ENCODE results near the gene CAPN13. TPM values are rescaled to one million over a fixed set of nuclear protein-coding genes. Genes with fewer than 3 reads are reported as not detected.

The CAPN13 gene
- total RNA-seq, 1 experiment from 2014 or later = not detected

DNA sequence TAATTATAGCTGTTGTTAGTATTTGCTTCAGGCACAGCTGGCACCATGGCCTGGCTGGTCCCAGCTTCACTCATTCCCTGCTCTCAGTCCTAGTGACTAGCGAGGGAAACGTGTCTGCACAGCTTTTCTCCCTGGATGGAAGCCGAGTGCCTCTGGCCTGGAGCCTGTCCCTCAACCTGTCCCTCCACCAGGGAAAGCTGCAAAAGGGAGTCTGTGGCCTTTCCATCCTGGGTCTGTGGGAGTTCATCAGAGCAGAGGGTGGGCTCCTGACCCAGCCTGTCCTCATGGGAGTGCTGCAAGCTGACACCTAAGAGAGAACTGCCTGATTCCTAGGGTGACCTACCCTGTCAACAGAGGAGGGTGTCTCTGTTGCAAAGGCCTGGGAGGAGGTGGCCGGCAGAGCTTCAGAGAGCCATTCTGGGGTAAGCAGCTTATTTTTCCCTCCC lies 118.3 kb downstream of the CAPN13 start:
- ChIA-PET CTCF (interaction anchor here (0.6 to 1.3 kb wide), 2 partner anchors 9 to 524 kb away, joined by 4 to 5 read pairs; no protein-coding TSS in a partner anchor), POLR2A (no interaction called here)
- no peaks in the 10 kb centered on the region for H3K9me3 ChIP-seq (ENCODE audit: control insufficient read depth, insufficient read depth, low read depth, low read length)
- H3K4me3 ChIP-seq (ENCODE audit: low read depth in 2 of 2, low read length in 2 of 2) = no peak overlapping the region
- BruUV-seq (replicated peaks) = no TSS peak
- no peaks in the 10 kb centered on the region for H3K4me1 ChIP-seq (ENCODE audit: control insufficient read depth, insufficient read depth, low read length)
- in situ Hi-C loops (cut with HindIII; ENCODE audit: low pct_unique_long_range_greater_than_20kb, low sequenced_read_pairs) = no loop called here
- DNase-seq (ENCODE audit: low read depth, low spot score) = no peak
- TF ChIP-seq POLR2AphosphoS5 (IDR thresholded peaks at IDR 0.05; ENCODE audit: low read depth, low read length) (no peak), TCF7L2 (IDR thresholded peaks at IDR 0.05; ENCODE audit: low read depth, low read length) (no peak), SIN3A (IDR thresholded peaks at IDR 0.05; ENCODE audit: borderline replicate concordance, insufficient read depth, low read depth, low read length) (no peak)
- TF ChIP-seq, protein P1, sequence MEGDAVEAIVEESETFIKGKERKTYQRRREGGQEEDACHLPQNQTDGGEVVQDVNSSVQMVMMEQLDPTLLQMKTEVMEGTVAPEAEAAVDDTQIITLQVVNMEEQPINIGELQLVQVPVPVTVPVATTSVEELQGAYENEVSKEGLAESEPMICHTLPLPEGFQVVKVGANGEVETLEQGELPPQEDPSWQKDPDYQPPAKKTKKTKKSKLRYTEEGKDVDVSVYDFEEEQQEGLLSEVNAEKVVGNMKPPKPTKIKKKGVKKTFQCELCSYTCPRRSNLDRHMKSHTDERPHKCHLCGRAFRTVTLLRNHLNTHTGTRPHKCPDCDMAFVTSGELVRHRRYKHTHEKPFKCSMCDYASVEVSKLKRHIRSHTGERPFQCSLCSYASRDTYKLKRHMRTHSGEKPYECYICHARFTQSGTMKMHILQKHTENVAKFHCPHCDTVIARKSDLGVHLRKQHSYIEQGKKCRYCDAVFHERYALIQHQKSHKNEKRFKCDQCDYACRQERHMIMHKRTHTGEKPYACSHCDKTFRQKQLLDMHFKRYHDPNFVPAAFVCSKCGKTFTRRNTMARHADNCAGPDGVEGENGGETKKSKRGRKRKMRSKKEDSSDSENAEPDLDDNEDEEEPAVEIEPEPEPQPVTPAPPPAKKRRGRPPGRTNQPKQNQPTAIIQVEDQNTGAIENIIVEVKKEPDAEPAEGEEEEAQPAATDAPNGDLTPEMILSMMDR (IDR thresholded peaks at IDR 0.05) = no peak
- TF ChIP-seq, protein P2, sequence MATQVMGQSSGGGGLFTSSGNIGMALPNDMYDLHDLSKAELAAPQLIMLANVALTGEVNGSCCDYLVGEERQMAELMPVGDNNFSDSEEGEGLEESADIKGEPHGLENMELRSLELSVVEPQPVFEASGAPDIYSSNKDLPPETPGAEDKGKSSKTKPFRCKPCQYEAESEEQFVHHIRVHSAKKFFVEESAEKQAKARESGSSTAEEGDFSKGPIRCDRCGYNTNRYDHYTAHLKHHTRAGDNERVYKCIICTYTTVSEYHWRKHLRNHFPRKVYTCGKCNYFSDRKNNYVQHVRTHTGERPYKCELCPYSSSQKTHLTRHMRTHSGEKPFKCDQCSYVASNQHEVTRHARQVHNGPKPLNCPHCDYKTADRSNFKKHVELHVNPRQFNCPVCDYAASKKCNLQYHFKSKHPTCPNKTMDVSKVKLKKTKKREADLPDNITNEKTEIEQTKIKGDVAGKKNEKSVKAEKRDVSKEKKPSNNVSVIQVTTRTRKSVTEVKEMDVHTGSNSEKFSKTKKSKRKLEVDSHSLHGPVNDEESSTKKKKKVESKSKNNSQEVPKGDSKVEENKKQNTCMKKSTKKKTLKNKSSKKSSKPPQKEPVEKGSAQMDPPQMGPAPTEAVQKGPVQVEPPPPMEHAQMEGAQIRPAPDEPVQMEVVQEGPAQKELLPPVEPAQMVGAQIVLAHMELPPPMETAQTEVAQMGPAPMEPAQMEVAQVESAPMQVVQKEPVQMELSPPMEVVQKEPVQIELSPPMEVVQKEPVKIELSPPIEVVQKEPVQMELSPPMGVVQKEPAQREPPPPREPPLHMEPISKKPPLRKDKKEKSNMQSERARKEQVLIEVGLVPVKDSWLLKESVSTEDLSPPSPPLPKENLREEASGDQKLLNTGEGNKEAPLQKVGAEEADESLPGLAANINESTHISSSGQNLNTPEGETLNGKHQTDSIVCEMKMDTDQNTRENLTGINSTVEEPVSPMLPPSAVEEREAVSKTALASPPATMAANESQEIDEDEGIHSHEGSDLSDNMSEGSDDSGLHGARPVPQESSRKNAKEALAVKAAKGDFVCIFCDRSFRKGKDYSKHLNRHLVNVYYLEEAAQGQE (IDR thresholded peaks at IDR 0.05; ENCODE audit: insufficient read depth in 1 of 2, low read depth in 2 of 2, low read length in 1 of 2) = no peak
- H3K36me3 ChIP-seq (ENCODE audit: control insufficient read depth, insufficient read depth, low read length) = no peaks in the 10 kb centered on the region
- no peak overlapping the region for H3K27ac ChIP-seq (ENCODE audit: low read length)
- no peaks in the 10 kb centered on the region for H3K27me3 ChIP-seq (ENCODE audit: control insufficient read depth, insufficient read depth, low read length)
- ATAC-seq = no peak
- intact Hi-C loops (cut with micrococcal nuclease; ENCODE audit: unreplicated experiment) = no loop called here

DNA sequence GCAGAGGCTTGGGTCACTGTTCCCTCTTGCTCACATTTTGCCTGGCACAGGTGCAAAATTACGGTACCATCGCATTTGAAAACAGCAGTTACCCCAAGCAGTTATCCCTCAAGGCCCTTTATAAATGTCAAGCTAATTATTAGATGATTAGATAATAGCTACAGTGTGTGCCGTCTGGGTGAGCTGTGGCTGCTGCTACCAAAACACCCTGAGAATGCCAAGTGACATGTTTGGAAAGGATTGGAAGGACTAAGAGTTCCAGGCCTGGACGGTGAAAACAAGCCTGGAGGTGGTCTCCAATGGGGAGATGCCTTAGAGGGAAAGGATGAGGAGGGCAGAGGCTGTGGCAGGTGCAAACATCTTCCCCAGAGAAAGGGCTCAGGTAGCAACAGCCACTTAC lies 120.6 kb downstream of the CAPN13 start:
- TF ChIP-seq SIN3A (IDR thresholded peaks at IDR 0.05; ENCODE audit: borderline replicate concordance, insufficient read depth, low read depth, low read length) = no peak
- no peak for TF ChIP-seq POLR2AphosphoS5 (IDR thresholded peaks at IDR 0.05; ENCODE audit: low read depth, low read length)
- TF ChIP-seq, protein P1 (IDR thresholded peaks at IDR 0.05) = no peak
- TF ChIP-seq, protein P2 (IDR thresholded peaks at IDR 0.05; ENCODE audit: insufficient read depth in 1 of 2, low read depth in 2 of 2, low read length in 1 of 2) = no peak
- TF ChIP-seq TCF7L2 (IDR thresholded peaks at IDR 0.05; ENCODE audit: low read depth, low read length) = no peak
- DNase-seq (ENCODE audit: low read depth, low spot score) (no peak), ATAC-seq (no peak)
- Histone ChIP-seq H3K4me3 (ENCODE audit: low read depth in 2 of 2, low read length in 2 of 2) (no peak overlapping the region), H3K36me3 (ENCODE audit: control insufficient read depth, insufficient read depth, low read length) (no peaks in the 10 kb centered on the region), H3K27ac (ENCODE audit: low read length) (no peak overlapping the region), H3K9me3 (ENCODE audit: control insufficient read depth, insufficient read depth, low read depth, low read length) (no peaks in the 10 kb centered on the region), H3K27me3 (ENCODE audit: control insufficient read depth, insufficient read depth, low read length) (no peaks in the 10 kb centered on the region), H3K4me1 (ENCODE audit: control insufficient read depth, insufficient read depth, low read length) (no peaks in the 10 kb centered on the region)
- POLR2A ChIA-PET = no interaction called here
- BruUV-seq (replicated peaks) = no TSS peak
- intact Hi-C loops (cut with micrococcal nuclease; ENCODE audit: unreplicated experiment) = no loop called here
- in situ Hi-C loops (cut with HindIII; ENCODE audit: low pct_unique_long_range_greater_than_20kb, low sequenced_read_pairs) = no loop called here
- CTCF ChIA-PET = interaction anchor here (0.9 kb wide), 1 partner anchor 521 kb away, joined by 5 read pairs; no protein-coding TSS in a partner anchor
